GM23338 (cell line): ENCODE measurements around the gene BCOR. TPM values are rescaled to one million over a fixed set of nuclear protein-coding genes. Genes with fewer than 3 reads are reported as not detected.

Experiments used
- ATAC-seq: fragments of 200-7000 bp; cut with Tn5 transposase; 3 replicates; pipeline ENCODE4 v1.9.1; 2020
- DNase-seq: peaks from one replicate; pipeline ENCODE4 v3.0.0-alpha.2; 2015; ENCODE audit warnings: low spot score
- H2AFZ ChIP-seq: fragments of 200-600 bp; sonication (generic); 2 replicates; pipeline ENCODE4 v1.8.0; 2016; ENCODE audit warnings: antibody characterized with exemption, mild to moderate bottlenecking, moderate library complexity
- H3F3A ChIP-seq: fragments of 200-600 bp; sonication (generic); replicated peaks from 2 replicates; pipeline ENCODE4 v1.8.0; 2017; ENCODE audit warnings: antibody characterized with exemption, mixed run types, low read depth
- H3K27ac ChIP-seq: fragments of 200-600 bp; sonication (generic); 2 replicates; pipeline ENCODE4 v1.6.1; 2016; ENCODE audit warnings: low read depth
- H3K27me3 ChIP-seq: fragments of 200-600 bp; sonication (generic); 2 replicates; pipeline ENCODE4 v1.8.0; 2016; ENCODE audit warnings: mild to moderate bottlenecking, mixed run types, moderate library complexity; ENCODE audit not compliant: insufficient read depth
- H3K36me3 ChIP-seq: fragments of 200-600 bp; sonication (generic); 2 replicates; pipeline ENCODE4 v1.8.0; 2016; ENCODE audit warnings: mild to moderate bottlenecking; ENCODE audit not compliant: insufficient read depth
- H3K4me1 ChIP-seq: fragments of 200-600 bp; sonication (generic); 2 replicates; pipeline ENCODE4 v1.8.0; 2016; ENCODE audit warnings: mild to moderate bottlenecking, moderate library complexity; ENCODE audit not compliant: insufficient read depth
- H3K4me2 ChIP-seq: fragments of 200-600 bp; sonication (generic); 2 replicates; pipeline ENCODE4 v1.7.1; 2017; ENCODE audit warnings: mixed run types
- H3K4me3 ChIP-seq: fragments of 200-600 bp; sonication (generic); 2 replicates; pipeline ENCODE4 v1.6.1; 2016; ENCODE audit warnings: mixed run types
- H3K79me2 ChIP-seq: fragments of 200-600 bp; sonication (generic); replicated peaks from 2 replicates; pipeline ENCODE4 v1.8.0; 2017; ENCODE audit warnings: mild to moderate bottlenecking; ENCODE audit not compliant: insufficient read depth
- H3K9me2 ChIP-seq: fragments of 200-600 bp; sonication (generic); 2 replicates; pipeline ENCODE4 v1.8.0; 2017; ENCODE audit not compliant: insufficient read depth
- H4K20me1 ChIP-seq: fragments of 200-600 bp; sonication (generic); replicated peaks from 2 replicates; pipeline ENCODE4 v1.8.0; 2017; ENCODE audit warnings: mild to moderate bottlenecking; ENCODE audit not compliant: insufficient read depth
- H3K27ac Mint-ChIP-seq: 2 replicates; pipeline ENCODE4 v1.8.0; 2020; ENCODE audit warnings: inconsistent platforms, mild to moderate bottlenecking, moderate library complexity, mixed read lengths
- H3K27me3 Mint-ChIP-seq: 3 replicates; pipeline ENCODE4 v1.8.0; 2022; ENCODE audit warnings: low read depth, mild to moderate bottlenecking, moderate library complexity, mixed read lengths, inconsistent platforms; ENCODE audit not compliant: insufficient read depth, poor library complexity
- H3K36me3 Mint-ChIP-seq: 3 replicates; pipeline ENCODE4 v1.8.0; 2021; ENCODE audit warnings: low read depth, mild to moderate bottlenecking, inconsistent platforms, moderate library complexity, mixed read lengths
- H3K4me1 Mint-ChIP-seq: 3 replicates; pipeline ENCODE4 v1.8.0; 2020; ENCODE audit warnings: mild to moderate bottlenecking, inconsistent platforms, mixed read lengths
- H3K4me3 Mint-ChIP-seq: 3 replicates; pipeline ENCODE4 v1.8.0; 2021; ENCODE audit warnings: moderate library complexity, mild to moderate bottlenecking, inconsistent platforms, mixed read lengths
- H3K9me3 Mint-ChIP-seq: 3 replicates; pipeline ENCODE4 v1.8.0; 2020; ENCODE audit warnings: moderate library complexity, mild to moderate bottlenecking, inconsistent platforms, mixed read lengths
- CREB1 ChIP-seq: fragments of 250-450 bp; sonication (Bioruptor Pico); IDR thresholded peaks from 2 replicates; pipeline ENCODE4 v1.5.0; 2020; ENCODE audit warnings: low read depth, mild to moderate bottlenecking, moderate library complexity
- EZH2 ChIP-seq: fragments of 200-600 bp; sonication (generic); IDR thresholded peaks from one replicate; pipeline ENCODE4 v1.8.0; 2017; ENCODE audit warnings: antibody characterized with exemption, mild to moderate bottlenecking, low read depth; ENCODE audit not compliant: unreplicated experiment
- JUNB ChIP-seq: IDR thresholded peaks from one replicate; pipeline ENCODE4 v1.6.1; 2016; ENCODE audit warnings: antibody characterized with exemption; ENCODE audit not compliant: unreplicated experiment
- ZNF114 ChIP-seq: fragments of 250-450 bp; sonication (Bioruptor Pico); IDR thresholded peaks from 2 replicates; pipeline ENCODE4 v1.5.0; 2020; ENCODE audit warnings: mild to moderate bottlenecking, moderate library complexity
- ZNF331 ChIP-seq: fragments of 250-450 bp; sonication (Bioruptor Pico); IDR thresholded peaks from 2 replicates; pipeline ENCODE4 v1.5.0; 2020; ENCODE audit warnings: low read depth, mild to moderate bottlenecking, moderate library complexity
- polyA plus RNA-seq: library from polyadenylated mRNA; unstranded; fragments of >200 nt; fragmentation: Nextera tagmentation; extraction: Ambion mirVana; gene quantifications from 2 replicates; pipeline ENCODE4 v1.2.1, GENCODE V29; 2016
- total RNA-seq: library from RNA; depleted of rRNA; stranded (reverse); fragments of >200 nt; shearing (Covaris generic); gene quantifications from 2 replicates; pipeline ENCODE4 v1.2.3, GENCODE V29; 2014
- TF ChIP-seq, protein P1 (sequence below): fragments of 250-450 bp; sonication (Bioruptor Pico); IDR thresholded peaks from 2 replicates; pipeline ENCODE4 v1.5.0; 2020; ENCODE audit warnings: mild to moderate bottlenecking, moderate library complexity
- TF ChIP-seq, protein P2 (sequence below): IDR thresholded peaks from one replicate; pipeline ENCODE4 v1.6.1; 2018; ENCODE audit warnings: antibody characterized with exemption; ENCODE audit not compliant: unreplicated experiment
- TF ChIP-seq, protein P3 (sequence below): IDR thresholded peaks from 2 replicates; pipeline ENCODE4 v1.6.1; 2016; ENCODE audit warnings: antibody characterized with exemption

Gene BCOR
- total and polyA plus RNA-seq, 2 experiments from 2014 or later, result 25.5 to 60.8 TPM

DNA sequence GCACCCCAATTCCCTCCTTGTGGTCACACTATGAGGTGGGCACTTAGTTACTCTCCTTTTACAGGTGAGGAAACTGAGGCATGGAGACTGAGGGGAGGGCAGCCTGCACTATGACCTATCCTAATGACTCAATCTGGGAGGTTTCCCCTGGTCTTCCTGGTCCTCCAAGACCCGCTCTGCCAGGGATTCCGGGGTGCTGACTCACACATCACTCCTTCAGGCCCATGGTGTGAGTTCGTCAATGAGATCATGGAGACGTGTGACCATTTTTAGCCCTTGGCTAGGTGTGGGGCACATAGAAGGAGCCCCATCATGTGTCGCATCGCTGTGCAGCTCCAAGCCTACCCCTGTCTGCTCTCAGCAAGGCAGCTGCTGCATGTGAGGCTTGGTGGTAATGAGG is 32.4 kb upstream of the BCOR start (continued):
- TF ChIP-seq, protein P1, sequence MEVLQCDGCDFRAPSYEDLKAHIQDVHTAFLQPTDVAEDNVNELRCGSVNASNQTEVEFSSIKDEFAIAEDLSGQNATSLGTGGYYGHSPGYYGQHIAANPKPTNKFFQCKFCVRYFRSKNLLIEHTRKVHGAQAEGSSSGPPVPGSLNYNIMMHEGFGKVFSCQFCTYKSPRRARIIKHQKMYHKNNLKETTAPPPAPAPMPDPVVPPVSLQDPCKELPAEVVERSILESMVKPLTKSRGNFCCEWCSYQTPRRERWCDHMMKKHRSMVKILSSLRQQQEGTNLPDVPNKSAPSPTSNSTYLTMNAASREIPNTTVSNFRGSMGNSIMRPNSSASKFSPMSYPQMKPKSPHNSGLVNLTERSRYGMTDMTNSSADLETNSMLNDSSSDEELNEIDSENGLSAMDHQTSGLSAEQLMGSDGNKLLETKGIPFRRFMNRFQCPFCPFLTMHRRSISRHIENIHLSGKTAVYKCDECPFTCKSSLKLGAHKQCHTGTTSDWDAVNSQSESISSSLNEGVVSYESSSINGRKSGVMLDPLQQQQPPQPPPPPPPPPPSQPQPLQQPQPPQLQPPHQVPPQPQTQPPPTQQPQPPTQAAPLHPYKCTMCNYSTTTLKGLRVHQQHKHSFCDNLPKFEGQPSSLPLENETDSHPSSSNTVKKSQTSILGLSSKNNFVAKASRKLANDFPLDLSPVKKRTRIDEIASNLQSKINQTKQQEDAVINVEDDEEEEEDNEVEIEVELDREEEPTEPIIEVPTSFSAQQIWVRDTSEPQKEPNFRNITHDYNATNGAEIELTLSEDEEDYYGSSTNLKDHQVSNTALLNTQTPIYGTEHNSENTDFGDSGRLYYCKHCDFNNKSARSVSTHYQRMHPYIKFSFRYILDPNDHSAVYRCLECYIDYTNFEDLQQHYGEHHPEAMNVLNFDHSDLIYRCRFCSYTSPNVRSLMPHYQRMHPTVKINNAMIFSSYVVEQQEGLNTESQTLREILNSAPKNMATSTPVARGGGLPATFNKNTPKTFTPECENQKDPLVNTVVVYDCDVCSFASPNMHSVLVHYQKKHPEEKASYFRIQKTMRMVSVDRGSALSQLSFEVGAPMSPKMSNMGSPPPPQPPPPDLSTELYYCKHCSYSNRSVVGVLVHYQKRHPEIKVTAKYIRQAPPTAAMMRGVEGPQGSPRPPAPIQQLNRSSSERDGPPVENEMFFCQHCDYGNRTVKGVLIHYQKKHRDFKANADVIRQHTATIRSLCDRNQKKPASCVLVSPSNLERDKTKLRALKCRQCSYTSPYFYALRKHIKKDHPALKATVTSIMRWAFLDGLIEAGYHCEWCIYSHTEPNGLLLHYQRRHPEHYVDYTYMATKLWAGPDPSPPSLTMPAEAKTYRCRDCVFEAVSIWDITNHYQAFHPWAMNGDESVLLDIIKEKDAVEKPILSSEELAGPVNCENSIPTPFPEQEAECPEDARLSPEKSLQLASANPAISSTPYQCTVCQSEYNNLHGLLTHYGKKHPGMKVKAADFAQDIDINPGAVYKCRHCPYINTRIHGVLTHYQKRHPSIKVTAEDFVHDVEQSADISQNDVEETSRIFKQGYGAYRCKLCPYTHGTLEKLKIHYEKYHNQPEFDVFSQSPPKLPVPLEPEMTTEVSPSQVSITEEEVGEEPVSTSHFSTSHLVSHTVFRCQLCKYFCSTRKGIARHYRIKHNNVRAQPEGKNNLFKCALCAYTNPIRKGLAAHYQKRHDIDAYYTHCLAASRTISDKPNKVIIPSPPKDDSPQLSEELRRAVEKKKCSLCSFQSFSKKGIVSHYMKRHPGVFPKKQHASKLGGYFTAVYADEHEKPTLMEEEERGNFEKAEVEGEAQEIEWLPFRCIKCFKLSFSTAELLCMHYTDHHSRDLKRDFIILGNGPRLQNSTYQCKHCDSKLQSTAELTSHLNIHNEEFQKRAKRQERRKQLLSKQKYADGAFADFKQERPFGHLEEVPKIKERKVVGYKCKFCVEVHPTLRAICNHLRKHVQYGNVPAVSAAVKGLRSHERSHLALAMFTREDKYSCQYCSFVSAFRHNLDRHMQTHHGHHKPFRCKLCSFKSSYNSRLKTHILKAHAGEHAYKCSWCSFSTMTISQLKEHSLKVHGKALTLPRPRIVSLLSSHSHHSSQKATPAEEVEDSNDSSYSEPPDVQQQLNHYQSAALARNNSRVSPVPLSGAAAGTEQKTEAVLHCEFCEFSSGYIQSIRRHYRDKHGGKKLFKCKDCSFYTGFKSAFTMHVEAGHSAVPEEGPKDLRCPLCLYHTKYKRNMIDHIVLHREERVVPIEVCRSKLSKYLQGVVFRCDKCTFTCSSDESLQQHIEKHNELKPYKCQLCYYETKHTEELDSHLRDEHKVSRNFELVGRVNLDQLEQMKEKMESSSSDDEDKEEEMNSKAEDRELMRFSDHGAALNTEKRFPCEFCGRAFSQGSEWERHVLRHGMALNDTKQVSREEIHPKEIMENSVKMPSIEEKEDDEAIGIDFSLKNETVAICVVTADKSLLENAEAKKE, result no peak
- TF ChIP-seq ZNF114 (CRISPR knock-in tag) (no peak), JUNB (no peak), EZH2 (no peak), ZNF331 (no peak), CREB1 (CRISPR knock-in tag) (no peak)

DNA sequence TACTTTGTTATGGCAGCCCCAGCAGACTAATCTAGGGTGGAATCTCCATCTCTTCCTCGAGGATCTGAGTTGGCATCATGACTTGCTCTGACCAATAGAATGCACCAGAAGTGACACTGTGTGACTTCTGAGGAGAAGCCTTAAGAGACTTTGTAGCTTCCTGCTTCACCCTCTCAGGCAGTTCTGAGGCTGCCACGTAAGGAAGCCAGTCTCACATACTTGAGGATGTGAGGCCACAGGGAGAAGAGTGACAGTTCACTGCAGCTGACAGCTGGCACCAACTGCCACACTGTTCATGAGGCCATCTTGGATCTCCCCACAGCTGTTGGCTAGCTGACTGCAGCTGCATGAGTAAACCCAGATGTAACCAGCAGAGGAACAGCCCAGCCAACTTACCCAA is 29.3 kb upstream of the BCOR start:
- Histone ChIP-seq H3K4me2 (no peak overlapping the region), H3K4me3 (no peak overlapping the region), H3K27me3 (no peaks in the 10 kb centered on the region), H3K27ac (no peak overlapping the region), H2AFZ (no peak overlapping the region), H3K79me2 (no peaks in the 10 kb centered on the region), H4K20me1 (no peaks in the 10 kb centered on the region), H3K9me2 (no peaks in the 10 kb centered on the region), H3F3A (no peaks in the 10 kb centered on the region), H3K4me1 (no peaks in the 10 kb centered on the region), H3K36me3 (no peaks in the 10 kb centered on the region)
- no peak for ATAC-seq
- H3K27ac Mint-ChIP-seq, result no peak overlapping the region
- peaks cover 7% of the 10 kb centered on the region; the same call in 2 of the 3 replicates for H3K36me3 Mint-ChIP-seq
- H3K4me1 Mint-ChIP-seq, result peaks cover 4% of the 10 kb centered on the region; the same call in 1 of the 3 replicates
- DNase-seq, result no peak
- peaks cover 12% of the 10 kb centered on the region for H3K27me3 Mint-ChIP-seq
- H3K9me3 Mint-ChIP-seq, result no peaks in the 10 kb centered on the region; the same call in 2 of the 3 replicates
- no peak overlapping the region for H3K4me3 Mint-ChIP-seq
- TF ChIP-seq EZH2, result no peak
- TF ChIP-seq, protein P2, sequence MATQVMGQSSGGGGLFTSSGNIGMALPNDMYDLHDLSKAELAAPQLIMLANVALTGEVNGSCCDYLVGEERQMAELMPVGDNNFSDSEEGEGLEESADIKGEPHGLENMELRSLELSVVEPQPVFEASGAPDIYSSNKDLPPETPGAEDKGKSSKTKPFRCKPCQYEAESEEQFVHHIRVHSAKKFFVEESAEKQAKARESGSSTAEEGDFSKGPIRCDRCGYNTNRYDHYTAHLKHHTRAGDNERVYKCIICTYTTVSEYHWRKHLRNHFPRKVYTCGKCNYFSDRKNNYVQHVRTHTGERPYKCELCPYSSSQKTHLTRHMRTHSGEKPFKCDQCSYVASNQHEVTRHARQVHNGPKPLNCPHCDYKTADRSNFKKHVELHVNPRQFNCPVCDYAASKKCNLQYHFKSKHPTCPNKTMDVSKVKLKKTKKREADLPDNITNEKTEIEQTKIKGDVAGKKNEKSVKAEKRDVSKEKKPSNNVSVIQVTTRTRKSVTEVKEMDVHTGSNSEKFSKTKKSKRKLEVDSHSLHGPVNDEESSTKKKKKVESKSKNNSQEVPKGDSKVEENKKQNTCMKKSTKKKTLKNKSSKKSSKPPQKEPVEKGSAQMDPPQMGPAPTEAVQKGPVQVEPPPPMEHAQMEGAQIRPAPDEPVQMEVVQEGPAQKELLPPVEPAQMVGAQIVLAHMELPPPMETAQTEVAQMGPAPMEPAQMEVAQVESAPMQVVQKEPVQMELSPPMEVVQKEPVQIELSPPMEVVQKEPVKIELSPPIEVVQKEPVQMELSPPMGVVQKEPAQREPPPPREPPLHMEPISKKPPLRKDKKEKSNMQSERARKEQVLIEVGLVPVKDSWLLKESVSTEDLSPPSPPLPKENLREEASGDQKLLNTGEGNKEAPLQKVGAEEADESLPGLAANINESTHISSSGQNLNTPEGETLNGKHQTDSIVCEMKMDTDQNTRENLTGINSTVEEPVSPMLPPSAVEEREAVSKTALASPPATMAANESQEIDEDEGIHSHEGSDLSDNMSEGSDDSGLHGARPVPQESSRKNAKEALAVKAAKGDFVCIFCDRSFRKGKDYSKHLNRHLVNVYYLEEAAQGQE, result no peak
- TF ChIP-seq, protein P3, sequence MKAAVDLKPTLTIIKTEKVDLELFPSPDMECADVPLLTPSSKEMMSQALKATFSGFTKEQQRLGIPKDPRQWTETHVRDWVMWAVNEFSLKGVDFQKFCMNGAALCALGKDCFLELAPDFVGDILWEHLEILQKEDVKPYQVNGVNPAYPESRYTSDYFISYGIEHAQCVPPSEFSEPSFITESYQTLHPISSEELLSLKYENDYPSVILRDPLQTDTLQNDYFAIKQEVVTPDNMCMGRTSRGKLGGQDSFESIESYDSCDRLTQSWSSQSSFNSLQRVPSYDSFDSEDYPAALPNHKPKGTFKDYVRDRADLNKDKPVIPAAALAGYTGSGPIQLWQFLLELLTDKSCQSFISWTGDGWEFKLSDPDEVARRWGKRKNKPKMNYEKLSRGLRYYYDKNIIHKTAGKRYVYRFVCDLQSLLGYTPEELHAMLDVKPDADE, result no peak
